ENCODE data around the gene GNPTG.

GRCh38 chr16:1341495-1342420 lies 10.0 kb upstream of the GNPTG start:
- TF ChIP-seq, protein P1, sequence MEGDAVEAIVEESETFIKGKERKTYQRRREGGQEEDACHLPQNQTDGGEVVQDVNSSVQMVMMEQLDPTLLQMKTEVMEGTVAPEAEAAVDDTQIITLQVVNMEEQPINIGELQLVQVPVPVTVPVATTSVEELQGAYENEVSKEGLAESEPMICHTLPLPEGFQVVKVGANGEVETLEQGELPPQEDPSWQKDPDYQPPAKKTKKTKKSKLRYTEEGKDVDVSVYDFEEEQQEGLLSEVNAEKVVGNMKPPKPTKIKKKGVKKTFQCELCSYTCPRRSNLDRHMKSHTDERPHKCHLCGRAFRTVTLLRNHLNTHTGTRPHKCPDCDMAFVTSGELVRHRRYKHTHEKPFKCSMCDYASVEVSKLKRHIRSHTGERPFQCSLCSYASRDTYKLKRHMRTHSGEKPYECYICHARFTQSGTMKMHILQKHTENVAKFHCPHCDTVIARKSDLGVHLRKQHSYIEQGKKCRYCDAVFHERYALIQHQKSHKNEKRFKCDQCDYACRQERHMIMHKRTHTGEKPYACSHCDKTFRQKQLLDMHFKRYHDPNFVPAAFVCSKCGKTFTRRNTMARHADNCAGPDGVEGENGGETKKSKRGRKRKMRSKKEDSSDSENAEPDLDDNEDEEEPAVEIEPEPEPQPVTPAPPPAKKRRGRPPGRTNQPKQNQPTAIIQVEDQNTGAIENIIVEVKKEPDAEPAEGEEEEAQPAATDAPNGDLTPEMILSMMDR (IDR thresholded peaks at IDR 0.05) = no peak
- TF ChIP-seq POLR2AphosphoS5 (IDR thresholded peaks at IDR 0.05) = no peak

Measured in transverse colon (tissue), 4 donors.